NCI-H526 treated with DMSO at 0.1 percent for 48 hours (cell line): ENCODE measurements around the gene KIR3DL3.
"Not testable (repeated sequence)": the region's sequence is repeated elsewhere in the genome, so short reads cannot be mapped to it uniquely, and the experiment has no call there.

Experiments used
- DNase-seq: peaks from one replicate; lab custom pipeline; 2025; lab: John Stamatoyannopoulos, UW

KIR3DL3 gene

DNA sequence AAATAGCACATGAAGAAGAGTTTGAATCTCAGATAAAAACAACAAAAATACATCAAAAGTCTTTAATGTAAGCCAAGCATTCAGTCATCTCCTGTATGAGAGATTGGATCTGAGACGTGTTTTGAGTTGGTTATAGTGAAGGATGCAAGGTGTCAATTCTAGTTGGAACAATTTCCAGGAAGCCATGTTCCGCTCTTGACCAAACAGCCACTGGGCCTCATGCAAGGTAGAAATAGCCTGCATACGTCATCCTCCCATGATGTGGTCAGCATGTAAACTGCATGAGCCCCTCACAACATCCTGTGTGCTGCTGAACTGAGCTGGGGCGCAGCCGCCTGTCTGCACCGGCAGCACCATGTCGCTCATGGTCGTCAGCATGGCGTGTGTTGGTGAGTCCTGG, at the start of gene KIR3DL3:
KIR3DL3 (plus strand) TSS at position 301 of the 400 bp plus-strand sequence; CDS start at position 356, 55 bp downstream.
- no peak for DNase-seq

DNA sequence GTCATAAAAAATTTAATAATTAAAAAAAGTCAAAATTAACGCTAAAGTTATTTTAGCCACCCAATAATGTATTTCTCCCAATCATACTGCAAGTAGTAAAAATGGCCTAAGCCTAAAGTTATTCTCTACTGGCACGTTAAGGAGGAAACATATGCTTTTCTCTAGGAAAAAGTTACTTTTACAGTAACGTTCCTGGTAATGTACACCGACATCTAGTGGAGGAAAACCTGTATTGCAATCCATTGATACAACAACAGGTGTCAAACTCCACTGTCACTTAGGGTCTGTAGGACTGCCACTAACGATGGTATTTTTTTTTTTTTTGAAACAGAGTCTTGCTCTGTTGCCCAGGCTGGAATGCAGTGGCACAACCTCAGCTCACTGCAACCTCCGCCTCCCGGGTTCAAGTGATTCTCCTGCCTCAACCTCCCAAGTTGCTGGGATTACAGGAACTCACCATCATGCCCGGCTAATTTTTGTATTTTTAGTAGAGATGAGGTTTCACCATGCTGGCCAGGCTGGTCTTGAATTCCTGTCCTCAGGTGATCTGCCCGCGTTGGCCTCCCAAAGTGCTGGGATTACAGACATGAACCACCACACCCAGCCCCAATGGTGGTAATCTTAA, 47.9 kb upstream of the KIR3DL3 start:
- peak; percentile 58 for DNase-seq

DNA sequence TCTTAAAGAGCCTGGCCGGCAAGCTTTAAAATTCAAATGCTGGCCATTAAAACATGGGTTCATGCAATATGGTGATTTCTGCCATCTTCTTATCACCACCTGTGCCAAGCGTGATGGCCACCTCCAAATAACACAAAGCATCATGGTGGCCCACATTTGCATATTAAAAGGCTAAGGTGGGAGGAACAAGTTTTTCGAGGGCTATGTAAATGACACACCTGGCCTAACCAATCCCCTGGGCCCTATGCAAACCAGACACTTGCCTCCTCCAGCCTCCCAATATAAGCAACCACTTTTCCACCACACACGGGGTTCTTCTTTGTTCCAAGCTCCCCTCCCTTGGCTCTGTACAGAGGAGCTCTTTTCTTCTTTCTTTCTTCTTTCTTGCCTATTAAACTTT, 47.0 kb upstream of the KIR3DL3 start:
- peak; percentile 65 for DNase-seq

DNA sequence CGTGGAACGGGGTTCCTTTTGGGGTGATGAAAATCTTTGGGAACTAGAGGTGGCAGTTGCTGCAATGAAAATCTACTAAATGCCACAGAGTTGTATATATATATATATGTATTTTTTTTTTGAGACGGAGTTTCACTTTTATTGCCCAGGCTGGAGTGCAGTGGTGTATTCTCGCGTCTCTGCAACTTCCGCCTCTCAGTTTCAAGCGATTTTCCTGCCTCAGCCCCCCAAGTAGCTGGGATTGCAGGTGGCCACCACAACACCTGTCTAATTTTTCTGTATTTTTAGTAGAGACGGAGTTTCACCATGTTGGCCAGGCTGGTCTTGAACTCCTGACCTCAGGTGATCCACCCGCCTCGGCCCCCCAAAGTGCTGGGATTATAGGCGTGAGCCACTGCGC, 42.6 kb upstream of the KIR3DL3 start:
- DNase-seq, result not testable (repeated sequence)

DNA sequence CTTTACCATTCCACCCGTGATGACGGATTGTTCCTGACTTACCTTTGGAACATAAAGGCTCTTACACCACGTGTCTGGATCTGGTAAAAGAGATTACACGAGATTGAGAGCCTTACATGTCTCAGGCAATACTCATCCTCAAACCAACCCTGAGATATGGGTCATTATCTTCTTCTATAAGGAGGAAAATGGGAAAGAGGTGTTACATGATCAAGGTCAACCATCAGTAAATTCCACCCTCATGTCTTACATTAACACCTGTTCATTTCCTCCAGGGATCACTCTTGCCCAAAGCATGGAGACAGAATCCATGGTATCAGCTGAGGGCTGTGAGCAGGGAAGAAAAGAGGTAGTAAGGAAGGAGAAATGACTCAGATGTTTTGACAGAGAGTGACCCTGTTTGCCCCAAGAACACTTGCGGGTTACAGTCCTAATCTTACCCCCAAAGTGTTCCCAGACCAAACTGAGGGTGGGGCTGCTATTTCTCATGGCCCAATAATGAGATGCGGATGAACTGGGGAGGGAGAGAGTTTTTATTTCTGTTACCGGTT, 41.9 kb upstream of the KIR3DL3 start:
- DNase-seq, result no peak

DNA sequence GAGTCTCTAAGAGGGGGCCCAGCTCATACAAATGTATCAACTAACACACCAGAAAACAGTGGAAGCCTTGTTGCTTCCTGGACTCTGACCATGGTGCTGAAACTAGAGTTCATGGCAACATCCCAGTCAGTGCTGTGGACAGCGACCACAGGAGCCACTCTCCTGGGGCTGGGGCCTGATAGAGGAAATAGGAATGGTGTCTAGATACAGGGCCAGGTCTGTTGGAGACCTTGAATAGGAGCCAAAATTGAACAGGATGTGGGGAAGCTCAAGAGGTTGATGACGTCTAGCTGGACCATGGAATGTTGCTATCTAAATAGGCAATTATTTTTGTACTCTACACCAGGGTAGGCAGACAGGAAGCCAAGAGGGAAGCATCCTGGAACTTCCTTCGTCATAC, 39.7 kb upstream of the KIR3DL3 start:
- no peak for DNase-seq

DNA sequence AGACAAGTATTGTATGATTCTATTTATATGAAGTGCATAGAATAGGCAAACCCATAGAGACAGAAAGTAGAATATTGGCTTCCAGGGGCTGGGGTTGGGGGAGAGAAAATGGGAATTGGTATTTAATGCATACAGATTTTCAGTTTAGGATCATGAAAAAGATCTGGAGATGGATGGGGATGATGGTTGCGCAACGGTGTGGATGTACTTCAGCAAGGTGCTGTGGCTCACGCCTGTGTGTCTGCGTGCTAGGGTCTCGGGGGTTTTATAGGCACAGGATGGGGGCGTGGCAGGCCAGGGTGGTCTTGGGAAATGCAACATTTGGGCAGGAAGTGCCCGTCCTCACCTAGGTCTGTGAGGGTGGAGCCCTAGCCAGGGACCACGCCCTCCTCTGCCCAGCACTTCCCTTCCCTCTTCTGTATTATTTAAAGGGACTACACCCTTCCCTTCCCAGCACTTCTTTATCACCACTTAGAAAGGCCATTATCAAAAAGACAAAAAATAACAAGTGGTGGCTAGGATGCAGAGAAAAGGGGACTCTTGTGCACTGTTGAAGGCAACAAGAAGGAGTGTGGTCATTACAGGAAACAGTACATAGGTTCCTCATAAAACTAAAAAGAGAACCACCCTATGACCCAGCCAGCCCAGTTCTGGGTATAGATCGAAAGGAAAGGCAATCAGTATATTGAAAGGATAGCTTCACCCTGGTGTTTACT, 32.5 kb upstream of the KIR3DL3 start:
- no peak for DNase-seq

DNA sequence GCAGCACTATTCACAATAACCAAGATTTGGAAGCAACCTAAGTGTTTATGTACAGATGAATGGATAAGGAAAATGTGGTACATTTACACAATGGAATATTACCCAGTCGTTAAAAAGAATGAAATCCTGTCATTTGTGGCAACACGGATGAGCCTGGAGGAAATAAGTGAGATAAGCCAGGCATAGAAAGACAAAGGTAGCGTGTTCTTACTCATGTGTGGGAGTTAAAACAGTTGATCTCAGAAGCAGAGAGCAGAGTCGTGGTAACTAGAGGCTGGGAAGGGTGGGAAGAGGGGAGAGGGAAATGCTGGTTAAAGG, 32.0 kb upstream of the KIR3DL3 start:
- no peak for DNase-seq

DNA sequence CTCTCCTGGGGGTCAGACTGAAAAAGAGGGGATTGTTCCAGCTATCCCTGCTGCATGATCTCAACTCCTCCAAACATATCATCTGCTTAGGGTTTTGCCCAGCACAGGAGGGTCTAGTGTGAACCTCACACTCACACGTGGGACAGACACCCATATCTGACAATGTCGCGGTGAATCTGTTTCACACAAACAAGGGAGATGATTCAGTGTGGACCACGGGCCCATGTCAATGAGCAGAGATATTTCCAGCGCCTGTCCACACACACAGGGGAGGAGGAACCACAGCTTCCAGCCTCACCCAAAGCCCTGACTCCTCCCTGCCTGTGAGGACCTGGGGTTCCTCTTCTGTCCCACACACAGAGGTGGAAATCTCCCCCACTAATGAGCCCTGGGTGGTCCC, 29.6 kb upstream of the KIR3DL3 start:
- no peak for DNase-seq

DNA sequence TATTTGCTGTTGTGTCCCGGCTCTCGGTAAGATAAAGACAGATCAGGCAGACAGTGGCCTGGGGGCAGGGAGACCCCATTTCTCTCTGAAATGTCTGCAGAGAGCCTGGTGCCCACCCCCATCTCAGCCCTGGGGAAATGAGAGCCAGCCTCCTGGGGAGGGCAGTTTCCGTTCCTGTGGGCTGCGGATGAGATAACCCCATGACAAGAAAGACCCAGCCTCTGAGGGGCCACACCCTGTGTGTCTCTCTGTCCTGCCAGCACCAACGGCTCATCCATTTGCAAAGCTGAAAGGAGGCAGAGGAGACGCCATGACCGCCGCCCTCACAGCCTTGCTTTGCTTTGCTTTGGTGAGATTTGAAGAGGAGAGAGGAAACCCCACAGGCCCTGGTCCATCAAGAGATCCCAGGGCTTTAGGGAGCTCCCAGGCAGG, 28.1 kb upstream of the KIR3DL3 start:
- no peak for DNase-seq

DNA sequence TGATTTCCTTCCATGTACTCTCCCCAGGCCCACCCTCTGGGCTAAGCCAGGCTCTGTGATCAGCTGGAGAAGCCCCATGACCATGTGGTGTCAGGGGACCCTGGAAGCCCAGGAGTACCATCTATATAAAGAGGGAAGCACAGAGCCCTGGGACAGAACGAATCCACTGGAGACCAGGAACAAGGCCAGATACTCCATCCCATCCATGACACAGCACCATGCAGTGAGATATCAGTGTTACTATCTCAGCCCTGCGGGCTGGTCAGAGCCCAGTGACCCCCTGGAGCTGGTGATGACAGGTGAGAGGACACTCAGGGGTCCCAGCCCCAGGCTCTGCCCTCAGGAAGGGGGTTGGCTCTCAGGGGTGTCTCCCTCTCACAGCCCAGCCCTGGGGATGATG, 27.5 kb upstream of the KIR3DL3 start:
- DNase-seq, result no peak

DNA sequence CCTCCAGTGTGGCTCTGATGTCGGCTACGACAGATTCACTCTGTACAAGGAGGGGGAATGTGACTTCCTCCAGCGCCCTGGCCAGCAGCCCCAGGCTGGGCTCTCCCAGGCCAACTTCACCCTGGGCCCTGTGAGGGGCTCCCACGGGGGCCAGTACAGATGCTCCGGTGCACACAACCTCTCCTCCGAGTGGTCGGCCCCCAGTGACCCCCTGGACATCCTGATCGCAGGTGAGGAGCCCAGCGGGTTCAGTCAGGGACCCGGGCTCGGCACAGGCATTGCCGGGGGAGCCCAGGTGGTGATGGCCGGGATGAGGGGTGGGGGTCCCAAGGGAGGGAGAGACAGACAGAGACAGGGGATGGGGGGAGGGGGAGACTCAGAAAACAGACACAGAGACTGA, 26.5 kb upstream of the KIR3DL3 start:
- not testable (repeated sequence) for DNase-seq

DNA sequence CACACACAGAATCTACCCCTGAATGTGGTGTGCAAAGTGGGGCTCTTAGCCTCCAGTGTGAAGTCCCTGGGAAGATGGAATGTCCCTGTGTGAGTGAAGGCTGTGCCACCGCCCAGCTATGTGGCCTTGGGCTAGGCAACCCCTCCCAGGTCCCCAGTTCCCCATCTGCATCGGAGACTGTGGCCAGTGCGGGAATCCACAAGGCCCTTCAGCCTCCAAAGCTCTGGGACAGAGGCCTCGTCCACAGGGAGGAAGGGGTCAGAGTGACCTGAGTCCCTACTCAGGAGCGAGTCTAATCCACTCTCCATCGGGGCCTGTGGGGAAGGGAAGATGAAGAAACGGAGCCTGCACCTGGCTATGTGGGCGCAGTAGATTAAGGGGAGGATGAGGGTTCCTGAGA, 19.3 kb upstream of the KIR3DL3 start:
- DNase-seq, result no peak

DNA sequence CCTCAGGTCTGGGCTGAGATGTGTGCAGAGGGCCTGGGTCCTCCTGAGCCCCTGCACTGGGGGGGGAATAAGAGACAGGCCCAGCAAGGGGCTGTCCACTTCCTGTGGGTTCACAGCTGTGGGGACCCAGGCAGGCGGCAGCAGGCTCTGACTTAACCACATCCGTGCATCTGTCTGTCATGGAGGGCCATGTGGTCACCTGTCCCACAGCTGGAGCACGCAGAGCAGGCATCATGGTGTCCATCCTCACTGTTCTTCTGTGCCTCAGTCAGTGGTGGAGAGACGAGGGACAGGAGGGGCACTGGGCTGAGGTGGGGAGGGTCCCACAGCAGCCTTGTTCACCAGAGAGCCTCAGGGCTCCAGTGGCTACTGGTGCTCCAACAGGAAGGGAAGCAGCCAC, 16.3 kb upstream of the KIR3DL3 start:
- DNase-seq, result no peak

DNA sequence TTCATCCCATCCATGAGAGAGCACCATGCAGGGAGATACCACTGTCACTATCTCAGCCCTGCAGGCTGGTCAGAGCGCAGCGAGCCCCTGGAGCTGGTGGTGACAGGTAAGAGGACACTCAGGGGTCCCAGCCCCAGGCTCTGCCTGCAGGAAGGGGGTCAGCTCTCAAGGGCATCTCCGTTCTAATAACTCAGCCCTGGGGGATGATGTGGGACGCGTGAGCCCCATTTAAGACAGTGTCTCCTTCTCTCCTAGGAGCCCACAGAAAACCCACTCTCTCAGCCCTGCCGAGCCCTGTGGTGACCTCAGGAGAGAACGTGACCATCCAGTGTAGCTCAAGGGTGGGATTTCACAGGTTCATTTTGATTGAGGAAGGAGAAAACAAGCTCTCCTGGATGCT, 15.5 kb upstream of the KIR3DL3 start:
- DNase-seq, result peak; percentile 81

DNA sequence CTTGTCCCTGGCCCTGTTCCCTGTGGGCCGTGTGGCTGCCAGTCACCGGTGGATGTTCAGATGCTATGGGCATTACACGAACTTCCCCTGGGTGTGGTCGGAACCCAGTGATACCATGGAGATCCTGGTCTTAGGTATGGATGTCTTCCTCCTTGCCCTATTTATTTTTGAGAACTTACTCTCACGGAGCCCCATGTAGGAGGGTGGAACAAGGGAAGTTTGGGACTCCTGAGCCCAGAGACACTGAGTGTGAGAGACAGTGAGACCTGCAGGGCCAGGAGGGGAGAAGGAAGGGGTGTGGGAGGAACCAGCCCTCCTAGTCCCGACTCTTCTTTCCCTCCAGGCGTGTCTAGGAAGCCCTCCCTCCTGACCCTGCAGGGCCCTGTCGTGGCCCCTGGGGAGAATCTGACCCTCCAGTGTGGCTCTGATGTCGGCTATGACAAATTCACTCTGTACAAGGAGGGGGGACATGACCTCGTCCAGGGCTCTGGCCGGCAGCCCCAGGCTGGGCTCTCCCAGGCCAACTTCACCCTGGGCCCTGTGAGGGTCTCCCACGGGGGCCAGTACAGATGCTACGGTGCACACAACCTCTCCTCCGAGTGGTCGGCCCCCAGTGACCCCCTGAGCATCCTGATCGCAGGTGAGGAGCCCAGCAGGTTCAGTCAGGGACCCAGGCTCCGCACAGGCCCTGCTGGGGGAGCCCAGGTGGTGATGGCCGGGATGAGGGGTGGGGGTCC, 14.9 kb upstream of the KIR3DL3 start:
- DNase-seq, result no peak

DNA sequence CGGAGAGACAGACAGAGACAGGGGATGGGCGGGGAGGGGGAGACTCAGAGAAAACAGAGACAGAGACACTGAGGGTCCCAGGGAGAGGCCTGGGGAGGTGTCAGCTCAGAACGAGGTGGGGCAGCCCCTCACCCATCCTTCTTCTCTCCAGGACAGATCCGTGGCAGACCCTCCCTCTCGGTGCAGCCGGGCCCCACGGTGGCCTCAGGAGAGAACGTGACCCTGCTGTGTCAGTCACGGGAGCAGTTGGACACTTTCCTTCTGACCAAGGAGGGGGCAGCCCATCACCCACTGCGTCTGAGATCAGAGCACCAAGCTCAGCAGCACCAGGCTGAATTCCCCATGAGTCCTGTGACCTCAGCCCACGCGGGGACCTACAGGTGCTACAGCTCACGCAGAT, 14.3 kb upstream of the KIR3DL3 start:
- DNase-seq, result not testable (repeated sequence)

DNA sequence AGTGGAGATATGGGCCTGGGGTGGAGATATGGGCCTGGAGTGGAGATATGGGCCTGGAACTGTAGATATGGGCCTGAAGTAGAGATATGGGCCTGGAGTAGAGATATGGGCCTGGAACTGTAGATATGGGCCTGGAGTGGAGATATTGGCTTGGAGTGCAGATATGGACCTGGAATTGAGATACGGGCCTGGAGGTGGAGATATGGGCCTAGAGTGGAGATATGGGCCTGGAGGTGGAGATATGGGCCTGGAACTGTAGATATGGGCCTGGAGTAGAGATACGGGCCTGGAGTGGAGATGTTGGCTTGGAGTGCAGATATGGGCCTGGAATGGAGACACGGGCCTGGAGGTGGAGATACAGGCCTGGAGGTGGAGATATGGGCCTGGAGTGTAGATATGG, 402 bp downstream of the KIR3DL3 start:
- DNase-seq, result no peak

DNA sequence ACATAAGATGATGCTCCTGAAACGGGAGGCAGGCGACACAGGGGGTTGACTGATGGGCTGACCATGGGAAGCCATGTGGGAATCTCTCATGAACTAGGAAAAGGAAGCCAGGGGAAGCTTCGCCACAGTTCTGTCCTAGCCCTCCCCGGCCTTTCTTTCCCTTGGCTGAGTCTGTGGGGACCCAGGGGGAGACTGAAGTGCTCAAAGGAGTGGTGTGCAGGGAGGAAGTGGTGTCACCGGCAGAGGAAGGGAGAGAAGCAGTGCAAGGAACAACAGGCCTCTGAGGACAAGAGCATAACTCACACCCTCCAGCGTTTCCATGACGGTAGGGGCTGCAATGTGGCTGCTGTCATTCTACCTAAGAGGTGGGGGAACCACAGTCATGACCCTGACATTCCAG, 1.1 kb downstream of the KIR3DL3 start:
- DNase-seq, result no peak

DNA sequence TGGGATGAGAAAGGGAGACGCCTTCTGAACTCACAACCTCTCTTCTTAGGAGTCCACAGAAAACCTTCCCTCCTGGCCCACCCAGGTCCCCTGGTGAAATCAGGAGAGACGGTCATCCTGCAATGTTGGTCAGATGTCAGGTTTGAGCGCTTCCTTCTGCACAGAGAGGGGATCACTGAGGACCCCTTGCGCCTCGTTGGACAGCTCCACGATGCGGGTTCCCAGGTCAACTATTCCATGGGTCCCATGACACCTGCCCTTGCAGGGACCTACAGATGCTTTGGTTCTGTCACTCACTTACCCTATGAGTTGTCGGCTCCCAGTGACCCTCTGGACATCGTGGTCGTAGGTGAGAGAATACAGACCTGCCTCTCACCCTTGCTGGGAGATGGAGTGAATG, 3.3 kb downstream of the KIR3DL3 start:
- DNase-seq, result no peak

DNA sequence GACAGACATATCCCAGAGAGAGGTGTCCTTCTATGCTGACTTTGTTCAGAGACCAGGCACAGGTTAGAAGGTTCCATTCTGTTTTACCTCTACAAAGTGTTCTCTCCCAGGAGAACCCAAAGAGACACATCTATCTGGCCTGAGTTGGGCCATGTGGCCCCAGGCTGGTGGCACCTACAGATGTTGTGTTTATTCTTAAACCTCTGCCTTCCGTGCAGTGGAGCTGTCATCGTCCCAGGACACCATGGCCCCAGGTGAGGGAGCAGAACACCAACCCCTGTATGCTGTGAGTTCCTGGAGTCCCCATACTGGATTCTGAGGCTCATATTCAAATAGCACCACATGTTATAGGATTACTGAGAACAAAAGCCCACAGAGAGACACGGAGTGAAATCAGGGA, 3.9 kb downstream of the KIR3DL3 start:
- no peak for DNase-seq

DNA sequence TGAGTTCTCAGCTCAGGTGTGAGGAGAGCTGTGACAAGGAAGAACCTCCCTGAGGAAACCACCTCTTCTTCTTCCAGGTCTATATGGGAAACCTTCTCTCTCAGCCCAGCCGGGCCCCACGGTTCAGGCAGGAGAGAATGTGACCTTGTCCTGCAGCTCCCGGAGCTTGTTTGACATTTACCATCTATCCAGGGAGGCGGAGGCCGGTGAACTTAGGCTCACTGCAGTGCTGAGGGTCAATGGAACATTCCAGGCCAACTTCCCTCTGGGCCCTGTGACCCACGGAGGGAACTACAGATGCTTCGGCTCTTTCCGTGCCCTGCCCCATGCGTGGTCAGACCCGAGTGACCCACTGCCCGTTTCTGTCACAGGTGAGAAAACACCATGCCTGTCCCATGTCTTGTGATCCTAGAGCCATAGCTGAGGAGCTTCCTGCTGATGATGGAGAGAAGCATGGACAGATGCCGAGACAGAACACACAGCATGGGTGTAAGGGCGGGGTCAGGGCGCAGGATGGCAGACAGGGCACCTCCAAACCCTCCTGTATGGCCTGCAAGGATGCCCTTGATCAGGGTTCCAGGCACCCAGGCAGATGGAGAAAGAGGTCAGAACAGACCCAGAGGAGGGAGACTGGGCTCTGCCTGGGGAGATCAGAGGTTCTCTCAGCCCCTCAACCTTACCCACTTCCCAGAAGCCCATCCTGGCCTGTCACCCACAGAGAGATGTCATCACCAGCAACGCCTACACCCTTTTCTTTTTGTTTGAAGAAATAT, 5.4 kb downstream of the KIR3DL3 start:
- no peak for DNase-seq
